HG03571 (cell line): Measurements from ENCODE around the gene STK17B.
"Not testable (repeated sequence)": the region's sequence is repeated elsewhere in the genome, so short reads cannot be mapped to it uniquely, and the experiment has no call there.

Experiments used
- ATAC-seq: cut with Tn5 transposase; IDR thresholded peaks from one replicate; pipeline ENCODE4 v1.9.1; 2021; ENCODE audit not compliant: unreplicated experiment

The STK17B gene

GRCh38 chr2:196171248-196171871 is at the start of gene STK17B:
Gene STK17B (minus strand): TSS chr2:196171578. CDS start chr2:196163383, 8,195 bp downstream.
- ATAC-seq = peak; percentile 55

GRCh38 chr2:196220671-196221070 is 49.3 kb upstream of the STK17B start:
- ATAC-seq = no peak

- no peak for ATAC-seq
Observed at GRCh38 chr2:196219671-196220070, 48.3 kb upstream of the STK17B start.

GRCh38 chr2:196218106-196218505 is 46.7 kb upstream of the STK17B start:
- ATAC-seq = no peak

- no peak for ATAC-seq
Observed at GRCh38 chr2:196217116-196217515, 45.7 kb upstream of the STK17B start.

- ATAC-seq = no peak
Observed at GRCh38 chr2:196215376-196215775, 44.0 kb upstream of the STK17B start.

GRCh38 chr2:196214156-196214555 is 42.8 kb upstream of the STK17B start:
- ATAC-seq = no peak

GRCh38 chr2:196213252-196213980 is 42.0 kb upstream of the STK17B start:
- no peak for ATAC-seq

- no peak for ATAC-seq
Observed at GRCh38 chr2:196208915-196209314, 37.5 kb upstream of the STK17B start.

- no peak for ATAC-seq
Observed at GRCh38 chr2:196206804-196207203, 35.4 kb upstream of the STK17B start.

- no peak for ATAC-seq
Observed at GRCh38 chr2:196205881-196206435, 34.6 kb upstream of the STK17B start.

- no peak for ATAC-seq
Observed at GRCh38 chr2:196205011-196205766, 33.8 kb upstream of the STK17B start.

- ATAC-seq = no peak
Observed at GRCh38 chr2:196201229-196202009, 30.0 kb upstream of the STK17B start.

- ATAC-seq = peak; percentile 98
Observed at GRCh38 chr2:196200557-196200956, 29.2 kb upstream of the STK17B start.

- ATAC-seq = no peak
Observed at GRCh38 chr2:196195758-196196157, 24.4 kb upstream of the STK17B start.

- ATAC-seq = no peak
Observed at GRCh38 chr2:196195302-196195701, 23.9 kb upstream of the STK17B start.

- ATAC-seq = no peak
Observed at GRCh38 chr2:196191541-196191940, 20.2 kb upstream of the STK17B start.

- ATAC-seq = no peak
Observed at GRCh38 chr2:196187898-196188458, 16.6 kb upstream of the STK17B start.

GRCh38 chr2:196187175-196187700 is 15.9 kb upstream of the STK17B start:
- not testable (repeated sequence) for ATAC-seq

GRCh38 chr2:196186266-196186980 is 15.0 kb upstream of the STK17B start:
- ATAC-seq = no peak
